HL-60 (cell line): Measurements from ENCODE around the gene MEIS1.

Source experiments
- TF ChIP-seq, protein P1 (sequence below): IDR thresholded peaks from one replicate; pipeline ENCODE4 v1.5.1; 2011; ENCODE audit warnings: low read length, control low read depth, inconsistent platforms; ENCODE audit not compliant: insufficient read depth
- TF ChIP-seq, protein P2 (sequence below): IDR thresholded peaks from 2 replicates; pipeline ENCODE4 v1.6.1; 2012; ENCODE audit warnings: low read depth; ENCODE audit not compliant: insufficient replicate concordance

DNA sequence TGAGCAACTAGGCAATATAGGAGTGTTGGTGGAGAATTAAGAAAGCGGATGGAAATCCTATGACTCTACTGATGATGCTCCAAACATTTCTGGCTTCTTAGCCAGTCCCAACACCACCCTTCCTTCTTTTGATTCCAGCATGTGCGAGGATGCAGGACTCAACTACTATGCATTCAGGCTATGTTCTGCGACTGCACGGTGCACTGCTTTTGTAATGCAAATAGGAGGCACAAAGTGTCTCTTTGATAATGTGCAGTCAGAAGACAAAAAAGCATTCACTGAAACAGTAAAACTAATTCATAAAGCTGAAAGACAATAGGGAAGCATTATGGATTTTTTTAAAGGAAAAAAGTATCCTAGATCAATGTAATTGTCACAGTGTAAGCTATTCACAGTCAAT, 106.7 kb downstream of the MEIS1 start:
- TF ChIP-seq, protein P1, sequence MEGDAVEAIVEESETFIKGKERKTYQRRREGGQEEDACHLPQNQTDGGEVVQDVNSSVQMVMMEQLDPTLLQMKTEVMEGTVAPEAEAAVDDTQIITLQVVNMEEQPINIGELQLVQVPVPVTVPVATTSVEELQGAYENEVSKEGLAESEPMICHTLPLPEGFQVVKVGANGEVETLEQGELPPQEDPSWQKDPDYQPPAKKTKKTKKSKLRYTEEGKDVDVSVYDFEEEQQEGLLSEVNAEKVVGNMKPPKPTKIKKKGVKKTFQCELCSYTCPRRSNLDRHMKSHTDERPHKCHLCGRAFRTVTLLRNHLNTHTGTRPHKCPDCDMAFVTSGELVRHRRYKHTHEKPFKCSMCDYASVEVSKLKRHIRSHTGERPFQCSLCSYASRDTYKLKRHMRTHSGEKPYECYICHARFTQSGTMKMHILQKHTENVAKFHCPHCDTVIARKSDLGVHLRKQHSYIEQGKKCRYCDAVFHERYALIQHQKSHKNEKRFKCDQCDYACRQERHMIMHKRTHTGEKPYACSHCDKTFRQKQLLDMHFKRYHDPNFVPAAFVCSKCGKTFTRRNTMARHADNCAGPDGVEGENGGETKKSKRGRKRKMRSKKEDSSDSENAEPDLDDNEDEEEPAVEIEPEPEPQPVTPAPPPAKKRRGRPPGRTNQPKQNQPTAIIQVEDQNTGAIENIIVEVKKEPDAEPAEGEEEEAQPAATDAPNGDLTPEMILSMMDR = no peak
- TF ChIP-seq, protein P2, sequence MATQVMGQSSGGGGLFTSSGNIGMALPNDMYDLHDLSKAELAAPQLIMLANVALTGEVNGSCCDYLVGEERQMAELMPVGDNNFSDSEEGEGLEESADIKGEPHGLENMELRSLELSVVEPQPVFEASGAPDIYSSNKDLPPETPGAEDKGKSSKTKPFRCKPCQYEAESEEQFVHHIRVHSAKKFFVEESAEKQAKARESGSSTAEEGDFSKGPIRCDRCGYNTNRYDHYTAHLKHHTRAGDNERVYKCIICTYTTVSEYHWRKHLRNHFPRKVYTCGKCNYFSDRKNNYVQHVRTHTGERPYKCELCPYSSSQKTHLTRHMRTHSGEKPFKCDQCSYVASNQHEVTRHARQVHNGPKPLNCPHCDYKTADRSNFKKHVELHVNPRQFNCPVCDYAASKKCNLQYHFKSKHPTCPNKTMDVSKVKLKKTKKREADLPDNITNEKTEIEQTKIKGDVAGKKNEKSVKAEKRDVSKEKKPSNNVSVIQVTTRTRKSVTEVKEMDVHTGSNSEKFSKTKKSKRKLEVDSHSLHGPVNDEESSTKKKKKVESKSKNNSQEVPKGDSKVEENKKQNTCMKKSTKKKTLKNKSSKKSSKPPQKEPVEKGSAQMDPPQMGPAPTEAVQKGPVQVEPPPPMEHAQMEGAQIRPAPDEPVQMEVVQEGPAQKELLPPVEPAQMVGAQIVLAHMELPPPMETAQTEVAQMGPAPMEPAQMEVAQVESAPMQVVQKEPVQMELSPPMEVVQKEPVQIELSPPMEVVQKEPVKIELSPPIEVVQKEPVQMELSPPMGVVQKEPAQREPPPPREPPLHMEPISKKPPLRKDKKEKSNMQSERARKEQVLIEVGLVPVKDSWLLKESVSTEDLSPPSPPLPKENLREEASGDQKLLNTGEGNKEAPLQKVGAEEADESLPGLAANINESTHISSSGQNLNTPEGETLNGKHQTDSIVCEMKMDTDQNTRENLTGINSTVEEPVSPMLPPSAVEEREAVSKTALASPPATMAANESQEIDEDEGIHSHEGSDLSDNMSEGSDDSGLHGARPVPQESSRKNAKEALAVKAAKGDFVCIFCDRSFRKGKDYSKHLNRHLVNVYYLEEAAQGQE = no peak
